ENCODE measurements around the gene PFKFB3. TPM values are rescaled to one million over a fixed set of nuclear protein-coding genes. Genes with fewer than 3 reads are reported as not detected.

PFKFB3 gene
- 25.5 and 39.0 TPM in 2 replicates for total RNA-seq (2011; cell fraction: chromatin; rRNA removed; ENCODE audit: low replicate concordance)
- total RNA-seq (2011; cell fraction: nucleolus; rRNA removed) = 19.2 and 20.8 TPM in 2 replicates
- total RNA-seq (2011; cell fraction: nucleoplasm; rRNA removed) = 15.2 and 16.8 TPM in 2 replicates
- 7.1 and 8.7 TPM in 2 replicates for total RNA-seq (2014; rRNA removed)
- total RNA-seq (2014; rRNA removed; fragmentation: Illumina TruSeq; extraction: Trizol) = 7.3 and 8.5 TPM in 2 replicates
- 7.8 and 8.5 TPM in 2 replicates for total RNA-seq (2015; rRNA removed; fragmentation: Illumina TruSeq; extraction: Trizol)
- 21.1 and 21.6 TPM in 2 replicates for total RNA-seq (2021)
- 7.8 and 11.2 TPM in 2 replicates for polyA plus RNA-seq (2011; rRNA removed)
- polyA plus RNA-seq (2011; cell fraction: cytosol; rRNA removed) = 8.6 and 13.1 TPM in 2 replicates
- polyA plus RNA-seq (2011; cell fraction: nucleus; rRNA removed) = 17.4 and 21.2 TPM in 2 replicates
- 9.6 and 10.0 TPM in 2 replicates for polyA plus RNA-seq (2012)
- polyA plus RNA-seq (2014; fragmentation: Illumina TruSeq; extraction: Trizol) = 15.0 TPM in 2 replicates
- polyA plus RNA-seq (2014; fragmentation: Nextera tagmentation; extraction: Ambion mirVana) = under 1 TPM; 0.46 to 0.73 TPM
- 8.4 and 10.4 TPM in 2 replicates for polyA plus RNA-seq (2014; rRNA removed)
- 9.6 and 9.7 TPM in 2 replicates for polyA minus RNA-seq (2011; rRNA and poly(A)+ RNA removed)
- 5.0 TPM in 2 replicates for polyA minus RNA-seq (2011; cell fraction: cytosol; rRNA and poly(A)+ RNA removed)
- polyA minus RNA-seq (2011; cell fraction: nucleus; rRNA and poly(A)+ RNA removed) = 7.9 and 14.4 TPM in 2 replicates
- percentile 73 among the genes with signal in this experiment for Bru-seq, nascent RNA
- BruChase-seq, experiment 1, labeled RNA remaining after a 2-hour chase = percentile 71 among the genes with signal in this experiment
- percentile 68 among the genes with signal in this experiment for BruChase-seq, experiment 2, labeled RNA remaining after a 6-hour chase
- long read RNA-seq, experiment 1, full-length matches to known transcripts = 7 of 49 reads
- long read RNA-seq, experiment 1, partial matches to known transcripts = 14 of 49 reads
- long read RNA-seq, experiment 1, other reads (novel, unspliced or antisense) = 28 of 49 reads
- long read RNA-seq, experiment 2, full-length matches to known transcripts = 1 of 18 reads
- long read RNA-seq, experiment 2, partial matches to known transcripts = 2 of 18 reads
- long read RNA-seq, experiment 2, other reads (novel, unspliced or antisense) = 15 of 18 reads
- long read RNA-seq, experiment 3, full-length matches to known transcripts = 1 of 3 reads
- long read RNA-seq, experiment 3, partial matches to known transcripts = 0 of 3 reads
- long read RNA-seq, experiment 3, other reads (novel, unspliced or antisense) = 2 of 3 reads

DNA sequence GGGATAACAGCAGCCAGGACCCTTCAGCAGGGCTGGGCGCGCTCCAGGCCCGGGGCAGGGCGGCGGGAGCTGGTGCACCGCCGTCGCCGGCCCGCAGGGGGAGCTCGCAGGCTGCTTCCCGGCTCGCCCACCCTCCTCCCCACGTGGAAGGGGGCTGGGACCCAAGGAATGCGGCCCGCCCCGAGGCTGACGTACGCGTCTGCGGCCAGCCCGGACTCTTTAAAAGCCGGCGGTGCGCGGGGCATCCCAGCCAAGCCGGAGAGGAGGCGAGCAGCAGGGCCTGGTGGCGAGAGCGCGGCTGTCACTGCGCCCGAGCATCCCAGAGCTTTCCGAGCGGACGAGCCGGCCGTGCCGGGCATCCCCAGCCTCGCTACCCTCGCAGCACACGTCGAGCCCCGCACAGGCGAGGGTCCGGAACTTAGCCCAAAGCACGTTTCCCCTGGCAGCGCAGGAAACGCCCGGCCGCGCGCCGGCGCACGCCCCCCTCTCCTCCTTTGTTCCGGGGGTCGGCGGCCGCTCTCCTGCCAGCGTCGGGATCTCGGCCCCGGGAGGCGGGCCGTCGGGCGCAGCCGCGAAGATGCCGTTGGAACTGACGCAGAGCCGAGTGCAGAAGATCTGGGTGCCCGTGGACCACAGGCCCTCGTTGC is at the start of gene PFKFB3:
TSS of gene PFKFB3 (plus strand) at position 249 of the 647 bp plus-strand sequence. CDS start at position 578, 329 bp downstream.
- H3K4me1 ChIP-seq (replicated peaks in 1 of 2; ENCODE audit: control insufficient read depth in 2 of 2, insufficient read depth in 2 of 2, low read length in 2 of 2) = peaks cover 8 to 40% of the 10 kb centered on the region in 2 experiments
- no peaks in the 10 kb centered on the region for H3K9me3 ChIP-seq (replicated peaks; ENCODE audit: control insufficient read depth, insufficient read depth, low read depth, low read length)
- ChIA-PET POLR2A (interaction anchor here (0.8 to 1.7 kb wide), 9 partner anchors 9 to 199 kb away, joined by 3 to 6 read pairs (median 4); no protein-coding TSS in a partner anchor), CTCF (ENCODE audit: low intra/inter-chr PET ratio) (interaction anchor here (0.6 to 2.4 kb wide), 7 partner anchors 94 to 592 kb away, joined by 3 to 33 read pairs (median 4); partner anchors contain the start of gene RBM17)
- H4K20me1 ChIP-seq (replicated peaks; ENCODE audit: control insufficient read depth, insufficient read depth, low read length) = peaks cover 21% of the 10 kb centered on the region
- H3K27me3 ChIP-seq (ENCODE audit: control insufficient read depth in 2 of 2, insufficient read depth in 2 of 2, low read length in 2 of 2) = no peaks in the 10 kb centered on the region
- H3K9me1 ChIP-seq (ENCODE audit: control insufficient read depth, insufficient read depth, low read length) = no peaks in the 10 kb centered on the region
- DNase-seq (ENCODE audit: extremely low read depth in 1 of 4, low spot score in 3 of 4) (peak; percentile 91 to 96 (median 95)), ATAC-seq (peak; percentile 94), FAIRE-seq (peak; percentile 75)
- peaks cover 9% of the 10 kb centered on the region; the same call in 2 of the 3 replicates for H3K79me2 ChIP-seq (ENCODE audit: control insufficient read depth, insufficient read depth, low read length)
- in situ Hi-C loops (cut with MboI) (loop anchor here (5.0 kb wide), 1 partner anchor 189 kb away; no protein-coding TSS in a partner anchor), intact Hi-C loops (cut with micrococcal nuclease) (loop anchor here (1.0 to 2.0 kb wide), 2 partner anchors 94 to 198 kb away; no protein-coding TSS in a partner anchor)
- peak within 1 kb of the TSS; percentile 62 for H3K4me3 ChIP-seq
- H3K9ac ChIP-seq (ENCODE audit: insufficient read depth in 1 of 2, low read depth in 2 of 2, low read length in 2 of 2) = peak within 1 kb of the TSS; percentile 44 to 93; a peak in 3 of 4 replicates
- H3K27ac ChIP-seq (ENCODE audit: extremely low read depth, low read depth, low read length) = peak within 1 kb of the TSS; percentile 50; the same call in 2 of the 3 replicates
- peak within 1 kb of the TSS; percentile 81 for H3K4me2 ChIP-seq (ENCODE audit: insufficient read depth, low read length)
- H3K36me3 ChIP-seq (ENCODE audit: control insufficient read depth, insufficient read depth, low read length) = no peaks in the 10 kb centered on the region
- BruUV-seq (replicated peaks) = no TSS peak
- 1% methylated on average over 26 of the region's 75 CpGs for WGBS (ENCODE audit: insufficient coverage, low coverage, missing lambda C conversion rate)
- H2AFZ ChIP-seq (ENCODE audit: low read depth, low read length) = peak within 1 kb of the TSS; percentile 83
- TF ChIP-seq ZC3H11A (IDR thresholded peaks at IDR 0.05; ENCODE audit: low read depth, low read length) = no peak
- 0 out of 4 replicates have a peak, but pooled peaks of 1 of the 2 experiments have one; percentile 42 for TF ChIP-seq SRF (CRISPR knock-in tag; IDR thresholded peaks at IDR 0.05)
- TF ChIP-seq CBFB (CRISPR knock-in tag; IDR thresholded peaks at IDR 0.05) = peak; percentile 69
- TF ChIP-seq MCM5 (IDR thresholded peaks at IDR 0.05; ENCODE audit: low read depth) = no peak
- TF ChIP-seq NRF1 (conservative IDR thresholded peaks at IDR 0.05 in 1 of 2, IDR thresholded peaks at IDR 0.05 in 1 of 2) = peak; percentile 71 to 77
- TF ChIP-seq ZFX (CRISPR knock-in tag; IDR thresholded peaks at IDR 0.05) = peak; percentile 47
- TF ChIP-seq SIX5 (IDR thresholded peaks at IDR 0.05; ENCODE audit: borderline replicate concordance in 1 of 2, insufficient read depth in 1 of 2, low read depth in 1 of 2, low read length in 2 of 2) = no peak
- 0 out of 2 replicates have a peak, but pooled peaks have one; percentile 18 for TF ChIP-seq RNF2 (IDR thresholded peaks at IDR 0.05)
- TF ChIP-seq BCL6 (CRISPR knock-in tag; IDR thresholded peaks at IDR 0.05) = no peak
- TF ChIP-seq ZNF174 (CRISPR knock-in tag; IDR thresholded peaks at IDR 0.05) = no peak
- peak; percentile 76 for TF ChIP-seq ZNF263 (CRISPR knock-in tag; IDR thresholded peaks at IDR 0.05; ENCODE audit: borderline replicate concordance)
- TF ChIP-seq STAT5A (IDR thresholded peaks at IDR 0.05; ENCODE audit: borderline replicate concordance, low read length) = no peak
- peak; percentile 69 for TF ChIP-seq SP1 (CRISPR knock-in tag; IDR thresholded peaks at IDR 0.05)
- TF ChIP-seq NFIC (IDR thresholded peaks at IDR 0.05) = peak; percentile 45
- no peak for TF ChIP-seq TBL1XR1 (IDR thresholded peaks at IDR 0.05; ENCODE audit: low read length in 2 of 2)
- peak; percentile 22; the same call in 1 of the 2 replicates for TF ChIP-seq RBM34 (IDR thresholded peaks at IDR 0.05; ENCODE audit: borderline replicate concordance, insufficient read depth, low read length)
- TF ChIP-seq NCOA2 (IDR thresholded peaks at IDR 0.05; ENCODE audit: partially characterized antibody in 2 of 2) = no peak
- no peak for TF ChIP-seq ZNF75A (CRISPR knock-in tag; IDR thresholded peaks at IDR 0.05)
